Neuronal stem cell (in vitro differentiated cells): ENCODE results near the gene SPDYE18.
"Not testable (repeated sequence)": the region's sequence is repeated elsewhere in the genome, so short reads cannot be mapped to it uniquely, and the experiment has no call there.

Source experiments
- DNase-seq: peaks from one replicate; pipeline ENCODE4 v3.0.0-alpha.2; 2013; ENCODE audit warnings: low spot score
- H2AFZ ChIP-seq: one replicate; pipeline ENCODE4 v1.6.1; 2013; ENCODE audit warnings: mild to moderate bottlenecking, low read length, inconsistent platforms
- H2AK5ac ChIP-seq: 2 replicates; pipeline ENCODE4 v1.6.1; 2013; ENCODE audit warnings: low read depth, mild to moderate bottlenecking, inconsistent platforms, low read length, moderate library complexity, mixed read lengths
- H2BK120ac ChIP-seq: 2 replicates; pipeline ENCODE4 v1.6.1; 2013; ENCODE audit warnings: low read depth, mild to moderate bottlenecking, inconsistent platforms, low read length, moderate library complexity, mixed read lengths
- H2BK12ac ChIP-seq: one replicate; pipeline ENCODE4 v1.6.1; 2013; ENCODE audit warnings: low read length, inconsistent platforms
- H2BK15ac ChIP-seq: 2 replicates; pipeline ENCODE4 v1.6.1; 2013; ENCODE audit warnings: mild to moderate bottlenecking, low read length, inconsistent platforms, mixed read lengths
- H2BK5ac ChIP-seq: one replicate; pipeline ENCODE4 v1.6.1; 2013; ENCODE audit warnings: inconsistent platforms, mild to moderate bottlenecking, low read length, moderate library complexity
- H3K14ac ChIP-seq: one replicate; pipeline ENCODE4 v1.6.1; 2013; ENCODE audit warnings: low read length, inconsistent platforms
- H3K18ac ChIP-seq: 2 replicates; pipeline ENCODE4 v1.6.1; 2013; ENCODE audit warnings: low read length, inconsistent platforms
- H3K23ac ChIP-seq: 2 replicates; pipeline ENCODE4 v1.6.1; 2013; ENCODE audit warnings: low read depth, mild to moderate bottlenecking, mixed read lengths, low read length, inconsistent platforms; ENCODE audit not compliant: poor library complexity
- H3K27ac ChIP-seq: replicated peaks from 3 replicates; pipeline ENCODE4 v1.5.1; 2013; ENCODE audit warnings: low read length, inconsistent platforms
- H3K27me3 ChIP-seq, 3 experiments: 2 replicates each; pipeline ENCODE4 v1.6.1; 2013; ENCODE audit warnings: low read length in 3 of 3, mild to moderate bottlenecking in 2 of 3, inconsistent platforms in 1 of 3, low read depth in 1 of 3, mixed read lengths in 1 of 3, moderate library complexity in 1 of 3; ENCODE audit not compliant: control insufficient read depth in 3 of 3, insufficient read depth in 3 of 3
- H3K36me3 ChIP-seq, 2 donors: replicated peaks in 1 of 2; 2 replicates each; pipeline ENCODE4 v1.6.1; 2013; ENCODE audit warnings: low read length in 2 of 2; ENCODE audit not compliant: control insufficient read depth in 2 of 2, insufficient read depth in 2 of 2
- H3K4ac ChIP-seq: 2 replicates; pipeline ENCODE4 v1.6.1; 2013; ENCODE audit warnings: inconsistent platforms, mild to moderate bottlenecking, low read length, moderate library complexity
- H3K4me1 ChIP-seq, 2 donors: 1 replicate in 1 of 2; 2 replicates in 1 of 2; pipeline ENCODE4 v1.6.1; 2013; ENCODE audit warnings: low read length in 2 of 2, low read depth in 1 of 2; ENCODE audit not compliant: control insufficient read depth in 2 of 2, insufficient read depth in 1 of 2
- H3K4me2 ChIP-seq: one replicate; pipeline ENCODE4 v1.6.1; 2013; ENCODE audit warnings: mild to moderate bottlenecking, low read length, inconsistent platforms; ENCODE audit not compliant: insufficient read depth, poor library complexity, severe bottlenecking
- H3K4me3 ChIP-seq, 2 donors: 2 replicates each; pipeline ENCODE4 v1.5.1; 2013; ENCODE audit warnings: low read length in 2 of 2, mild to moderate bottlenecking in 2 of 2, inconsistent platforms in 1 of 2, moderate library complexity in 1 of 2
- H3K79me1 ChIP-seq: one replicate; pipeline ENCODE4 v1.6.1; 2013; ENCODE audit warnings: low read depth, mild to moderate bottlenecking, inconsistent platforms, low read length, moderate library complexity
- H3K9ac ChIP-seq: one replicate; pipeline ENCODE4 v1.6.1; 2013; ENCODE audit warnings: mild to moderate bottlenecking, low read depth, low read length, inconsistent platforms; ENCODE audit not compliant: poor library complexity
- H3K9me3 ChIP-seq, 2 donors: replicated peaks in 1 of 2; 2 replicates each; pipeline versions ENCODE3 to v1.6.1; 2013; ENCODE audit warnings: low read length in 2 of 2, mild to moderate bottlenecking in 2 of 2, inconsistent platforms in 1 of 2, low read depth in 1 of 2, mixed read lengths in 1 of 2, moderate library complexity in 1 of 2; ENCODE audit not compliant: control insufficient read depth in 2 of 2, insufficient read depth in 1 of 2
- H4K8ac ChIP-seq: one replicate; pipeline ENCODE4 v1.6.1; 2013; ENCODE audit warnings: low read depth, mild to moderate bottlenecking, inconsistent platforms, low read length, moderate library complexity
- H4K91ac ChIP-seq: one replicate; pipeline ENCODE4 v1.6.1; 2013; ENCODE audit warnings: low read length, low read depth, mild to moderate bottlenecking, inconsistent platforms; ENCODE audit not compliant: poor library complexity
- WGBS, 2 donors: extraction: QIAGEN DNeasy Blood & Tissue Kit; methylation state at CpG; one replicate each; pipeline ENCODE4 v1.1.7; 2013; ENCODE audit warnings: missing lambda C conversion rate in 2 of 2, mixed read lengths in 1 of 2; ENCODE audit not compliant: insufficient read length in 2 of 2, insufficient replicate concordance in 1 of 2; ENCODE audit errors: extremely low coverage in 2 of 2; 5-methylcytosine and 5-hydroxymethylcytosine counted together

Gene SPDYE18

DNA sequence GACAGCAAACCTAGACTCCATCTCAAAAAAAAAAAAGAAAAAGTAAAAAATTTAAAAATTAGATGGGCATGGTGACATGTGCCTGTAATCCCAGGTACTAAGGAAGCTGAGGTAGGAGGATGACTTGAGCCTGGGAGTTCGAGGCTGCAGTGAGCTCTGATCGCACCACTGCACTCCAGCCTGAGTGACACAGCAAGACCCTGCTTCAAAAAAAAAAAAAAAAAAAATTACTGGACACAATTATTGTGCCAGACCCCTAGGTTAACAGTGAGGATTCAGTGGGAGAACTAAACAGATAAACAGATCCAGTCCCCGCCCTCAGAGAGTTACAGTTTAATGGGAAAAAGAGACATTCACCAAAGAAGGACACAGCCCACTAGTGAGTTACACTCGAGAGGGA lies 1.4 kb upstream of the SPDYE18 start:
- H2BK15ac ChIP-seq, H3K27ac ChIP-seq, H3K27me3 ChIP-seq, H3K4me2 ChIP-seq, H2AFZ ChIP-seq, H3K4ac ChIP-seq, H3K4me1 ChIP-seq, H3K79me1 ChIP-seq, H2BK120ac ChIP-seq, H3K14ac ChIP-seq, H3K23ac ChIP-seq, H2BK12ac ChIP-seq, H3K9me3 ChIP-seq, DNase-seq, H2BK5ac ChIP-seq, H2AK5ac ChIP-seq, H3K36me3 ChIP-seq, H3K4me3 ChIP-seq, H4K8ac ChIP-seq, H4K91ac ChIP-seq, H3K9ac ChIP-seq, H3K18ac ChIP-seq: not testable (repeated sequence)
- WGBS, 2 donors, result no CpG with 5 or more reads among the region's 4 CpGs

DNA sequence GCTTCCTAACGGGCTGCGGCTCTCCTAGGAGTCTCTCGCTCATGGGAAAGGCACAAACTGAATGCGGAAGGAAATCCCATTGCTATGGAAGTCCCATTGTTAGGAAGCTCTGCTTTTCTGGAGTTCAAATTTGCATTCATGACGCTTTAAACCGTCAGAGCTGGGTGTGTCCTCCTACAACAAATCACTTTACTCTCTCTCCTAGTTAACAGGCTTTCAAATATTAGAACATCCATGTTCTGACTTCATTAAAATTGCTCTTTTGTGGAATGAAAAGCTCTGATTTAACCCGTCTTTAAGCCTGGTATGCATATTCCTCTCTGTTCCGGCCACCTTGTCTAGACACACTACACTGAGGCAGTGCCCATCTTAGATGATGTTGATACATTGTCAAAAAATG lies 30.1 kb downstream of the SPDYE18 start, which contains the start of gene SPDYE17:
TSS of gene SPDYE17 (minus strand) at position 101 of the 400 bp plus-strand sequence. CDS start 1,791 bp downstream, outside the sequence.
- not testable (repeated sequence) for H3K27me3 ChIP-seq, H2AK5ac ChIP-seq, H3K23ac ChIP-seq, H3K4me2 ChIP-seq, H2AFZ ChIP-seq, H2BK15ac ChIP-seq, H3K9ac ChIP-seq, H3K27ac ChIP-seq, H3K4me3 ChIP-seq, H2BK5ac ChIP-seq, H3K4me1 ChIP-seq, H3K36me3 ChIP-seq, H3K14ac ChIP-seq, H4K91ac ChIP-seq, H2BK12ac ChIP-seq, H3K9me3 ChIP-seq, H3K4ac ChIP-seq, DNase-seq, H4K8ac ChIP-seq, H3K79me1 ChIP-seq, H3K18ac ChIP-seq, H2BK120ac ChIP-seq
- no CpG with 5 or more reads among the region's 8 CpGs for WGBS, 2 donors

DNA sequence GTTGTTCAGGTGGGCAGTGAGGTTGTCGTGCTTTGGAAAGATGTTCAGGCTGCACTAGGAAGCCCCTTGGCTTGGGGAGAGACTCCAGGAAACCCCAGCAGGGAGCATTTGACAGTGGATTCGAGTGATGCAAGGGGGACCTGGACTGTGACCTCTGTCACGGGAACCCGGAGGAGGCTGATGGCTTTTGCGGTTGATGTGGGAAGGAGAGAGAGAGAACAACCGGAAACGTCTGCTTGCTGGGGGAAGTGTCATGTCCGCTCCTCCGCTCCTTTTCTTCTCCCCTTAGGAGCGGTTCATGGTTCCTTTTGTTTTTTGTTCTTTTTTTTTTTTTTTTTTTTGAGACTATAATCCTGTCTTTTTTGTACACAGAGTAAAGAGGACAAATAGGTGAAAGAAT lies 36.0 kb downstream of the SPDYE18 start:
- H2BK12ac ChIP-seq, H4K91ac ChIP-seq, DNase-seq, H3K79me1 ChIP-seq, H3K18ac ChIP-seq, H2AK5ac ChIP-seq, H3K9ac ChIP-seq, H4K8ac ChIP-seq, H3K23ac ChIP-seq, H3K4ac ChIP-seq, H3K27ac ChIP-seq, H2BK120ac ChIP-seq, H3K14ac ChIP-seq, H3K36me3 ChIP-seq, H3K4me2 ChIP-seq, H3K4me3 ChIP-seq, H2BK5ac ChIP-seq, H2BK15ac ChIP-seq, H3K4me1 ChIP-seq, H2AFZ ChIP-seq, H3K9me3 ChIP-seq, H3K27me3 ChIP-seq: not testable (repeated sequence)
- WGBS, 2 donors, result no CpG with 5 or more reads among the region's 10 CpGs

DNA sequence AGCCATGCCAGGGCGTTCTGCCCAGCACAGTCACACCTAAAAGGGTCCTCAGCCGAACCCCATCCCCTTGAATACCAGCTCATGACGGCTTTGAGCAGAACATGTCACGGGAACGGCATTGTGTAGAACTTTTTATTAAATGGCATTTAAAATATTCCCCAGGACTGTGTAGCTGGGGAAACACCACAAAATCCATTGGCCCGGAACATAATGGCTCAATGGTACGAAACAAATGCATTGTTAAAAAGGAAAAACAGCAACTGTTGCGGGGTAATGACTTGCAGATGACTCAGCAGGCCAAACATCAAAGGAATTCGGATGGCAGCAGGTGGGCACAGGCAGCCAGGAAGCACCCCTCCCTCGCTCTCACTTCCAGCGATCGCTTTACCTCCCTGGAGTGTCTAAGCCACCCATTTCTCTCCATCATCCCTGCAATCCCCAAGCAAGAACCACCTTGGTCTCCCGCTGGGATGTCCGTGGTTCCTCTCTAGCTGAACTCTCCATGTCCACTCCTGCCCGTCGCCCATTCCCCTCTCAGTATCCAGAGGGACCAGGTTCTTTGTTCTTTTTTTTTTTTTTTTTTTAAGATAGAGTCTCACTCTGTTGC lies 52.2 kb downstream of the SPDYE18 start:
- H3K18ac ChIP-seq, H3K36me3 ChIP-seq, H2BK12ac ChIP-seq, H3K14ac ChIP-seq, H3K4ac ChIP-seq, H3K9ac ChIP-seq, DNase-seq, H4K8ac ChIP-seq, H3K27ac ChIP-seq, H2BK5ac ChIP-seq, H3K4me1 ChIP-seq, H3K4me3 ChIP-seq, H2BK120ac ChIP-seq, H2AFZ ChIP-seq, H3K9me3 ChIP-seq, H2AK5ac ChIP-seq, H4K91ac ChIP-seq, H2BK15ac ChIP-seq, H3K27me3 ChIP-seq, H3K4me2 ChIP-seq, H3K79me1 ChIP-seq, H3K23ac ChIP-seq: not testable (repeated sequence)
- no CpG with 5 or more reads among the region's 16 CpGs for WGBS, 2 donors
